Neural cell (in vitro differentiated cells): ENCODE data around the gene PDE4D. TPM values are rescaled to one million over a fixed set of nuclear protein-coding genes. Genes with fewer than 3 reads are reported as not detected.

Experiments
- H2AFZ ChIP-seq: fragments of 200-600, 300-800 bp; sonication (generic), shearing (Covaris generic); 2 replicates; pipeline ENCODE4 v1.6.0; 2014; ENCODE audit warnings: low read depth, mild to moderate bottlenecking, antibody characterized with exemption, low read length, moderate library complexity
- H3F3A ChIP-seq: fragments of 200-600 bp; shearing (Covaris generic); 2 replicates; pipeline ENCODE4 v1.6.1; 2016; ENCODE audit warnings: mild to moderate bottlenecking, moderate library complexity, mixed read lengths, antibody characterized with exemption, low read length; ENCODE audit not compliant: insufficient read depth, poor library complexity, severe bottlenecking
- H3K27ac ChIP-seq: fragments of 200-600, 300-800 bp; sonication (generic), shearing (Covaris generic); 2 replicates; pipeline ENCODE4 v1.5.1; 2014; ENCODE audit warnings: mild to moderate bottlenecking, low read length, moderate library complexity
- H3K27me3 ChIP-seq: fragments of 300-800, 200-600 bp; sonication (generic), shearing (Covaris generic); 2 replicates; pipeline ENCODE4 v1.6.0; 2014; ENCODE audit warnings: mild to moderate bottlenecking, low read depth, low read length, moderate library complexity; ENCODE audit not compliant: insufficient read depth
- H3K36me3 ChIP-seq: fragments of 300-800, 200-600 bp; sonication (generic), shearing (Covaris generic); 2 replicates; pipeline ENCODE4 v1.5.1; 2014; ENCODE audit warnings: mild to moderate bottlenecking, antibody characterized with exemption, low read length, moderate library complexity; ENCODE audit not compliant: insufficient read depth
- H3K4me2 ChIP-seq: fragments of 300-800, 200-600 bp; sonication (generic), shearing (Covaris generic); 2 replicates; pipeline ENCODE4 v1.6.0; 2014; ENCODE audit warnings: mild to moderate bottlenecking, low read length
- H3K4me3 ChIP-seq: fragments of 300-800, 200-600 bp; sonication (generic), shearing (Covaris generic); 2 replicates; pipeline ENCODE4 v1.5.1; 2014; ENCODE audit warnings: mild to moderate bottlenecking, low read length, moderate library complexity
- H3K79me2 ChIP-seq: fragments of 200-600 bp; shearing (Covaris generic); replicated peaks from 2 replicates; pipeline ENCODE4 v1.6.0; 2014; ENCODE audit warnings: mild to moderate bottlenecking, low read length, moderate library complexity; ENCODE audit not compliant: insufficient read depth
- H3K9ac ChIP-seq: fragments of 300-800, 200-600 bp; sonication (generic), shearing (Covaris generic); 2 replicates; pipeline ENCODE4 v1.6.1; 2016; ENCODE audit warnings: mild to moderate bottlenecking, low read length, mixed read lengths
- H3K9me2 ChIP-seq: fragments of 200-600 bp; shearing (Covaris generic); 2 replicates; pipeline ENCODE4 v1.6.1; 2016; ENCODE audit warnings: mild to moderate bottlenecking, low read length, mixed read lengths; ENCODE audit not compliant: insufficient read depth
- H3K9me3 ChIP-seq: fragments of 200-600, 300-800 bp; sonication (generic), shearing (Covaris generic); 2 replicates; pipeline ENCODE4 v1.6.1; 2016; ENCODE audit warnings: mild to moderate bottlenecking, mixed run types, low read length, moderate library complexity, mixed read lengths
- H4K20me1 ChIP-seq: fragments of 200-600 bp; shearing (Covaris generic); 2 replicates; pipeline ENCODE4 v1.6.1; 2016; ENCODE audit warnings: mild to moderate bottlenecking, mixed run types; ENCODE audit not compliant: insufficient read depth
- CTCF ChIP-seq: fragments of 450-650 bp; IDR thresholded peaks from 2 replicates; pipeline ENCODE4 v1.5.1; 2014; ENCODE audit warnings: antibody characterized with exemption, mild to moderate bottlenecking, moderate library complexity; ENCODE audit not compliant: poor library complexity, severe bottlenecking
- EP300 ChIP-seq: fragments of 450-650 bp; conservative IDR thresholded peaks from 2 replicates; pipeline ENCODE4 v1.6.1; 2014; ENCODE audit warnings: antibody characterized with exemption, mild to moderate bottlenecking, moderate library complexity; ENCODE audit not compliant: poor library complexity, severe bottlenecking
- EZH2 ChIP-seq: fragments of 200-600, 300-800 bp; shearing (Covaris generic), sonication (generic); IDR thresholded peaks from 2 replicates; pipeline ENCODE4 v1.6.1; 2014; ENCODE audit warnings: antibody characterized with exemption, low read length, borderline replicate concordance, mild to moderate bottlenecking; ENCODE audit not compliant: insufficient read depth, poor library complexity, severe bottlenecking
- MXI1 ChIP-seq: fragments of 450-650 bp; conservative IDR thresholded peaks from 2 replicates; pipeline ENCODE4 v1.6.1; 2014; ENCODE audit warnings: antibody characterized with exemption, mild to moderate bottlenecking; ENCODE audit not compliant: poor library complexity, severe bottlenecking
- POLR2AphosphoS5 ChIP-seq: IDR thresholded peaks from 2 replicates; pipeline ENCODE4 v1.6.1; 2012
- RAD21 ChIP-seq: fragments of 450-650 bp; conservative IDR thresholded peaks from 2 replicates; pipeline ENCODE4 v1.6.1; 2014; ENCODE audit warnings: antibody characterized with exemption, mild to moderate bottlenecking, moderate library complexity
- REST ChIP-seq: IDR thresholded peaks from 2 replicates; pipeline ENCODE4 v1.6.1; 2012; ENCODE audit warnings: borderline replicate concordance
- SMC3 ChIP-seq: fragments of 450-650 bp; conservative IDR thresholded peaks from 2 replicates; pipeline ENCODE4 v1.6.1; 2014; ENCODE audit warnings: antibody characterized with exemption, mild to moderate bottlenecking, moderate library complexity; ENCODE audit not compliant: poor library complexity
- TAF1 ChIP-seq: IDR thresholded peaks from 2 replicates; pipeline ENCODE4 v1.6.1; 2012; ENCODE audit warnings: low read depth
- polyA plus RNA-seq: library from polyadenylated mRNA; depleted of rRNA; stranded (reverse); fragments of >200 nt; gene quantifications from 2 replicates; pipeline ENCODE4 v1.2.3, GENCODE V29; 2014

Gene PDE4D
- polyA plus RNA-seq, 1 donor from 2014 or later = 42.8 TPM

GRCh38 chr5:59115345-59115744 is 778.2 kb downstream of the PDE4D start:
- H3K4me2 ChIP-seq = no peak overlapping the region
- H2AFZ ChIP-seq = no peak overlapping the region
- no peak overlapping the region for H3K9ac ChIP-seq
- H3K4me3 ChIP-seq = no peak overlapping the region
- H3K79me2 ChIP-seq = no peaks in the 10 kb centered on the region
- no peaks in the 10 kb centered on the region for H3K9me3 ChIP-seq
- no peaks in the 10 kb centered on the region for H3K9me2 ChIP-seq
- H3F3A ChIP-seq = no peaks in the 10 kb centered on the region
- H3K36me3 ChIP-seq = no peaks in the 10 kb centered on the region
- no peaks in the 10 kb centered on the region for H4K20me1 ChIP-seq
- H3K27me3 ChIP-seq = no peaks in the 10 kb centered on the region
- no peak for TF ChIP-seq EP300
- no peak for TF ChIP-seq REST
- TF ChIP-seq POLR2AphosphoS5 = no peak
- no peak for TF ChIP-seq RAD21
- TF ChIP-seq EZH2 = no peak
- TF ChIP-seq SMC3 = no peak
- no peak for TF ChIP-seq MXI1
- TF ChIP-seq TAF1 = no peak
- no peak for TF ChIP-seq CTCF
- no peak overlapping the region for H3K27ac ChIP-seq

DNA sequence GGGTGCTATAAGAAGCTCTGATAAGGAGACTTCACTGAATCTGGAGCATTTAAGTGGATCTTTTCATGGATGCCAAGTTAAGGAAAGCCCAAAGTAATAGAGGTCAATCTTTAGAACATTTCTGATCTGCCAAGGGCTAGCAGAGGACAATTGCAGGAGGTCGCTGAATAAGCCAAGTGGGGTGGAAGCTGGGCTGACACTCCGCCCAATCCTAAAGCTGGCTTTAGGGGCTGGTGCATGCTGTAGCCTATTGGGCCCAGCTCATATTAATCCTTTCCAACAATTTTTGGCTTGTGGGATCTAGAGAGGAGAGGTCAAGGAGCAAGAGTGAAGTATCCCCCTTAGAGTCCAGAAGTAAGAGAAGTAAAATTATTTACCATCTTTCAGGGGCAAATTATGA is 784.1 kb downstream of the PDE4D start:
- Histone ChIP-seq H3F3A (no peaks in the 10 kb centered on the region), H2AFZ (no peak overlapping the region), H3K9me2 (no peaks in the 10 kb centered on the region), H3K4me2 (no peak overlapping the region), H3K4me3 (no peak overlapping the region), H3K9me3 (no peaks in the 10 kb centered on the region), H4K20me1 (no peaks in the 10 kb centered on the region), H3K9ac (no peak overlapping the region), H3K36me3 (no peaks in the 10 kb centered on the region), H3K27me3 (no peaks in the 10 kb centered on the region), H3K27ac (no peak overlapping the region), H3K79me2 (no peaks in the 10 kb centered on the region)
- TF ChIP-seq CTCF (no peak), RAD21 (no peak), REST (no peak), EP300 (no peak), TAF1 (no peak), SMC3 (no peak), MXI1 (no peak), EZH2 (no peak), POLR2AphosphoS5 (no peak)
